ENCODE data around the gene SCG2.

SCG2 gene

GRCh38 chr2:223601932-223602666, at the start of gene SCG2:
Gene SCG2, minus strand, starts transcription at chr2:223602361. Its CDS starts 3,079 bp downstream, at chr2:223599282.
- peak; percentile 6 to 14 for DNase-seq

- no peak for DNase-seq
Measured at GRCh38 chr2:223649554-223650533, 47.7 kb upstream of the SCG2 start.

DNA sequence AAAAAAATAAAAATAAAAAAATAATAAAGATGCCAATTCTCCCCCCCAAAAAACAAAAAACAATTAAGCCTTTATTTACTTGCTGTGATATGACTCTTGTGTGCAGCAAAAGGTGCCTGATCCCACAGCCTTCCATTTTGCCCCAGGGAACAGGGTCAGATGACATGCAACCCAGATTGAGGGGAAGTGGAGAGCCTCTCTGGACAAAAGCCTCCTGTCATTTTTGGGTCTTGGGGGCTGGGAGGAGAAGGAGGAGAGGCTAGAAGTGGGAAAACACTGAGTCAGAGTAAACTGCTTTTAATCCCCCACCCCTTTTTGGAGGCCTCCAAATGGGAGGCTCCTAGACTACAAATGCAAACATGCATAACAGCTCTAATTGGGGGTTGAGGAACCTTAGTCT, 46.6 kb upstream of the SCG2 start:
- no peak for DNase-seq

DNA sequence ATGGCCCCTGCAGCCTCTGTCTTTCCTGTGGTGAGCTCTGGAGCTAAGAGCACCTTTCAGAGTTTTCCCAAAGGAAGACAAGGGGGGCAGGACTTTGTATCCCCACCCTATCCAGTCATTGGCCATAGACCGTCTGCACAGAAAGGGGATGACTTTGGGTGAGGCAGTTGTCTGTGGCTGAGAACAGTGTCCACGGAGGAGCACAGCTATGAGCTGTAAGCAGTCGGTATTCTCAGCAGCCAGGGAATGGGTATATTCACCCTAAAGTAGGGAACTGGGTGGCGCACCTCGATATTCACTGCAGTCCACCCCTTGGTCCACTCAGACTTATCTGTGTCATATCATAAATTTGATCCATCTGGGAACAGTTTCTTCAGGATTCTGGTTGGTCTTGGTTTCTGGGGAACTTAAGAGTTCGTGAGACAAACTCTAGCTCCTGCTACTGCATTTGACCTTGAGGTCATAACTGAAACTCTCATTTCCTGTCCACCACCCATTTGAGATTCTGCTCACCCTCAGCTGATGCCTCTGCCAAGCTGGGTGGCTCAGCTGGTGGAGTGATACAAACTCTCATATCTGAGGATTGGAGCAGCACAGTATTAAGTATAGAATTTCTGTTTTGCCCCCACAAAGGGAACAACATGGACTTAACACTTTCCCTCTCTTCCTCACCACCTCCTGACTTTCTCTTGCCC, 45.2 kb upstream of the SCG2 start:
- no peak for DNase-seq

- no peak for DNase-seq
Measured at GRCh38 chr2:223644136-223644535, 42.0 kb upstream of the SCG2 start.

DNA sequence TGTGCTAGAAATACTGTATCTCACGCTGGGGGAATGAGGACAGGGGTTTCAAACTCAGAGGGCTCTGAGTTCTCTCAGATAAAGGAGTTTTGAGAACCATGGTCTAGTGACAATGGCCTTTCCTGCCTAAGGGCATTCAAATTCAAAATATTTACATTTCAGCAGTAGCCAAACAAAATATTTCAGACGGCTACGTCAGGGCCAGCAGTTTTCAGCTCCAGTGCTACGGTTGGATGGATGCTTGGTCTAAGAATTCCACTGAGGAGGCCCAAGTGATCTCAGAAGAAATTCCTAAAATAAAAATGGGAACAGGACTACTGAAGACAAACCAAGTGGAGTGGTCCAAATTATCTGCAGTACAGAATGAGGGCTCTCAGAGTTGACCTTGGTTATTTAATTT, 41.1 kb upstream of the SCG2 start:
- DNase-seq, result no peak

GRCh38 chr2:223642506-223642905, 40.3 kb upstream of the SCG2 start:
- no peak for DNase-seq

- no peak for DNase-seq
Measured at GRCh38 chr2:223641082-223641481, 38.9 kb upstream of the SCG2 start.

DNA sequence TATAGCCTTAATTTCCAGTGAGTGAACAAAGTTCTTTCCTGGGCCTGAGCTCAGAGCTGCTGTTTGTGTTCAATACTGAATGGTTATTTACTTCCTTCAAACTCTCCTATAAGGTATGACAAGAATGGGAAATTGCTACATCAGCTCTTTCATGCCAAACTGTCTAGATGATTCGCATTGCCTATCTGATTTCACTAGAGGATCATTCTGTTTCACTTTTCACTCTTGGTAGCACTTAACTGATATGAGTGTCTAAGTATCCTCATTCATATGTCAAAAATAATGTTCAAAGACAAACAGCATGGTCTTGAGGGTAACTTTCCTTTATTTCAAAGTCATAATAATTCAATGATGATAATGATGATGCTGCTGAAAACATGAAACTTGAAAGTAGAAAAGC, 32.9 kb upstream of the SCG2 start:
- DNase-seq, result no peak

DNA sequence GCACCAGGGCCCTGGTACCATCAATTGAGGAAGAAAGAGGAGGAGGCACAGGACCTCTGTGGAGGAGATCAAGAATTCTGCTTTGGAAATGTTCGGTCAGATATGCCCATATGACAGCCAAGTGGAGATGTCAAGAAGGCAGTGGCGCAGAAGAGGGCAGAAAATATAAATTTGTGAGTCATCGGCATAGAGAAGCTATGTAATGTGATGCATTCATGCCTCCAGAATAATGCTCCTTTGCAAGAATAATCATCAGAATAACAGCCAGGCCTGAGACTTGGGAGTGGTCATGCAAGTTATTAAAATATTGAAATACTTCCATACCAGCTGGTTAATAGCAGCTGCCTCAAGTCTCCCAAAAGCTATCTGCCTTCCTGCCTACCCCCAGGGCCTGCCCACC, 32.1 kb upstream of the SCG2 start:
- DNase-seq, result no peak

GRCh38 chr2:223633656-223634055, 31.5 kb upstream of the SCG2 start:
- no peak for DNase-seq

DNA sequence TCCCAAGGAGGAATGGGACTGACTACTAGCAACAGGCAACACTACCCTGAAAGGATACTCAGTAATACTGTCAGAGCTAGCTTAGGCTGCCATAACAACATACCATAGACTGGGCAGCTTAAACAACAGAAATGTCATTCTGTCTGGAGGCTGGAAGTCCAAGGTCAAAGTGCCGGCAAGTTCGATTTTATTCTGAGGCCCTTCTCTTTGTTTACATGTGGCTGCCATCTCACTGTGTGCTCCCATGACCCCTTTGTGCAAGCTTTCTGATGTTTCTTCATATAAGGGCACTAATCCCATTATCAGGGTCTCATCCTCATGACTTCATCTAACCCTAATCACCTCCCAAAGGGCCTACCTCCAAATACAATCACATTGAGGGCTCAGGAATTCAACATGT, 30.7 kb upstream of the SCG2 start:
- DNase-seq, result no peak

- no peak for DNase-seq
Measured at GRCh38 chr2:223626716-223627115, 24.6 kb upstream of the SCG2 start.

DNA sequence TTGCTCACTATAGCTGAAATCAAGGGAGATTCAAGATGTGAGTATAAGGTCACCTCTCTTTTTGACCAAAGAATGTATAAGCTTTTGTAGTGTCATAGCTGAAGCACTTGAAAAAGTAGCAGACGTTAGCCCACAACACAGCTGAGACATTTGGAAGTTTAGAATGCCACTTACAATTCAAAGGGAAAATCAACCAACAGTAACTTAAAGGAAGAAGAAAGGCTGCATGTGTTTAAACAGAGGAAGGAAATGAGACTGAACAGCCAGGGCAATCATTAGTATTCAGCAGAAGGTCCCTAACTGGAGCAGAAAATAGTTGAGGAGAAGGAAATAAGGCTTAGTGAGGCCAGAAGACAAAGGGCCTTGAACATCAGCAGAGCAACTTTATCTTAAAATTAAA, 23.5 kb upstream of the SCG2 start:
- DNase-seq, result no peak

DNA sequence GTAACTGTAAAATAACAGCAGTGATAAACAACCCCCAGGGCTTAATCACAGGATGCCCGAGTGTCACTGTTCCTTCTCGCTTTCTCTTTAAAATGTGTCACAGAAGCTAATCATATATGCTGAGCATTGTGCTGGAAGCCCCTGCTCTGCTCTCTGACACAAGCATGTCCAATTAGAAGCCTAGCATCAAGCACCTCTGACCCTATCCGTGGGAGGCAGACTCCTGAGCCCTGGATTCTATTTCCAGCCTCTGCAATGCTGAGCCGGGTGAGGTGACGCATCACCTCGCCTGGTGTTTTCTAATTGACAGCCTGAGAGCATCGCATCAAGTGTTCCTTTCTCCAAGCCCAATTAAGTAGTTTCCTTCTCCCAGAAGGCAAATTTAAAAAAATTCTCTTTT, 19.7 kb upstream of the SCG2 start:
- no peak for DNase-seq

- DNase-seq, result no peak
Measured at GRCh38 chr2:223619486-223620129, 17.4 kb upstream of the SCG2 start.

DNA sequence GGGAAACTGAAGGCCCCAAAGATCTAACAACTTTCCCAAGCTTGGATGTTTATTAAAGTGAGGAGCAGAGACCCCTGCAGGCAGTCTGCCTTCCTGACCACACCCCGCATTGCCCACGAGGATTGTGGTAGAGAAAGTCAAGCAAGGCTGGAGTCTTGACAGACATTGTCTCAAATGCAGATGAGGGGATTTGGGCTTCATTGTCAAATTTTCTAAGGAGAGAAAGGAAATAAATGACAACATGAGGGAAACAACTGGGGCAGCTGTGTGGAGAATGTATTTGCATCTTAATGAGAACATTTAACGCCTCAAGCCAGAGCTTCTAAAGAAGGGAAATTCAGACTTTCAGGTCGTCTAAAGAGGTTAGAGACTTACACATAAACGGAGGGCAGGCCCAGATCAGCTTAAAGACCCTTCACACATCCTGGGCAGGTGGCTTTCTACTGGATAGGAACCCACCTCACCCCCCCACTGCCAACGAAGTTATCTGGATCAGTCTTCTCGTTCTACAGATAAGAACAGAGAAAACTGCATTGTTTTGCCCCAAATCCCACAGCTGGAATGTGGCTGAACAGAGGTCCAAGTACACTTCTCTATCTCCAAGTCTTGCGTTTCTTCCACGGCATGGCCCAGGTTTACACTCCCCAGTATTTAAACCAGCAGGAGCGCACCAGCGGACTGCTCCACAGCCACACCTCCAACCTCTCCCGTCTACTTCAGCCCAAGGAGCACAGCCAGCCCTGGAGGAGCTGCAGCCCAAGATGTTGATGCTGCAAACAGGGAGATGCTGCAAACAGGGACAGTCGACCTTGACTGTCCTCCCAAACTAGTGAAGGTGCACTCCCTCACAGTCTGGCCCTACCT, 16.2 kb upstream of the SCG2 start:
- no peak for DNase-seq

DNA sequence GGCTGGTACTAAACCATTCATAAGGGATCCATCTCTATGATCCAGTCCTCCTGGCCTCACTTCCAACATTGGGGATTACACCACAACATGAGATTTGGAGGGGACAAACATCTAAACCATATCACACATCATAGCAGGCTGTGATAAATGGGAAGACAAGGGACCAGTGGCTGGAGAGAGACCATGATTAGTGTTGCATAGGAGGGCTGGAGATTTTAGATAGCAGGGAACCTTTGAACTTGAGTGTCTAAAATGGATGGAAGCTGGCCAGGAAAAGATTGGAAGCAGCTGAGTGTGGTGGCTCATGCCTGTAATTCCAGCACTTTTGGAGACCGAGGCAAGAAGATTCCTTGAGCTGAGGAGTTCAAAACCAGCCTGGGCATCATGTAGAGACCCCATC, 12.4 kb upstream of the SCG2 start:
- DNase-seq, result no peak

GRCh38 chr2:223613017-223613950, 11.1 kb upstream of the SCG2 start:
- no peak for DNase-seq

GRCh38 chr2:223612501-223612900, 10.3 kb upstream of the SCG2 start:
- no peak for DNase-seq

DNA sequence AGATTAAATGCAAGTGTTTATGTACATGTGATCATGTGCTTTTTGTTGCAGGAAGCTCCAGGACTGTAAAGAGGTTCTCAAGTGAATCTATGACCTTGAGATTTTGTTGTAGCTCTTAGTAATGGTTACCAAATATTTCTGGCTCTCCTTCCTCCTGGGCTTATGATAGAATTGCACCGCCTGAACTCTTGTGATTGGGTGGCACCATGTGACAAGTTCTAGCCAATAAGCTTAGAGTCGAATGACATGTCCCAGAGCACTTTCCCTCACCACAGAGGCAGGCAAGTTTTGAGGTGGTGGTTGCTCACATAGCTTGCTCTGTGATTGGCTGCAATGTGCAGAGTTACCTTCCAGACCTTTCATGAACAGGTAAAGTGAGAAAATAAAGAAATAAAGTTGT, 8.9 kb upstream of the SCG2 start:
- DNase-seq, result no peak

Measured in stimulated activated CD4-positive, alpha-beta T cell treated with anti-CD3 and anti-CD28 coated beads, Interleukin-2, amount 100 ng/mL, for 48 hours (primary cell).